Common myeloid progenitor, CD34-positive (primary cell): ENCODE data around the gene SELENOI.
"Not testable (repeated sequence)": the region's sequence is repeated elsewhere in the genome, so short reads cannot be mapped to it uniquely, and the experiment has no call there.

ENCODE experiments used
- CTCF ChIA-PET: fragments of 350-600 bp; sonication (Branson Sonifier 250); formaldehyde crosslinking; loops from one replicate; lab custom pipeline; 2021; ENCODE audit warnings: antibody characterized with exemption; lab: Charles Lee
- POLR2A ChIA-PET: fragments of 350-600 bp; sonication (Branson Sonifier 250); formaldehyde crosslinking; loops from one replicate; lab custom pipeline; 2021; ENCODE audit warnings: antibody characterized with exemption; lab: Charles Lee
- DNase-seq, 3 donors: peaks; one replicate each; pipeline versions ENCODE4 v3.0.0 to v3.0.0-alpha.2; 2013
- H3K27ac ChIP-seq, 2 experiments: 1 replicate in 1 of 2; 2 replicates in 1 of 2; pipeline ENCODE4 v1.7.0; 2013; ENCODE audit warnings: inconsistent platforms in 2 of 2, low read length in 2 of 2, mild to moderate bottlenecking in 2 of 2, low read depth in 1 of 2, moderate library complexity in 1 of 2; ENCODE audit not compliant: severe bottlenecking in 2 of 2, insufficient read depth in 1 of 2, poor library complexity in 1 of 2
- H3K27me3 ChIP-seq, 5 experiments: replicated peaks in 2 of 5; 1 replicate in 3 of 5; 2 replicates in 2 of 5; pipeline versions ENCODE4 v1.6.1 to v1.7.0; 2013; ENCODE audit warnings: low read length in 4 of 5, mild to moderate bottlenecking in 2 of 5, moderate library complexity in 2 of 5, inconsistent platforms in 1 of 5; ENCODE audit not compliant: insufficient read depth in 5 of 5, control insufficient read depth in 4 of 5
- H3K36me3 ChIP-seq, 4 experiments: 1 replicate in 2 of 4; 2 replicates in 2 of 4; pipeline versions ENCODE4 v1.6.1 to v1.7.0; 2013; ENCODE audit warnings: low read length in 3 of 4, control low read depth in 1 of 4, mild to moderate bottlenecking in 1 of 4; ENCODE audit not compliant: control insufficient read depth in 4 of 4, insufficient read depth in 4 of 4
- H3K4me1 ChIP-seq, 4 experiments: 1 replicate in 3 of 4; 2 replicates in 1 of 4; pipeline versions ENCODE4 v1.6.1 to v1.7.1; 2013; ENCODE audit warnings: low read length in 3 of 4, mild to moderate bottlenecking in 3 of 4, control low read depth in 1 of 4, inconsistent platforms in 1 of 4, moderate library complexity in 1 of 4; ENCODE audit not compliant: control insufficient read depth in 4 of 4, insufficient read depth in 4 of 4; ENCODE audit errors: control extremely low read depth in 1 of 4
- H3K4me3 ChIP-seq, 7 experiments: 1 replicate in 4 of 7; 2 replicates in 3 of 7; pipeline versions ENCODE4 v1.5.1 to v1.7.0; 2013; ENCODE audit warnings: mild to moderate bottlenecking in 7 of 7, low read length in 6 of 7, moderate library complexity in 6 of 7, inconsistent platforms in 2 of 7, low read depth in 2 of 7, control low read depth in 1 of 7; ENCODE audit not compliant: insufficient read depth in 4 of 7, control insufficient read depth in 1 of 7; ENCODE audit errors: extremely low read depth in 1 of 7
- H3K9me3 ChIP-seq, 5 experiments: 1 replicate in 4 of 5; 2 replicates in 1 of 5; pipeline versions ENCODE4 v1.6.1 to v1.7.1; 2013; ENCODE audit warnings: low read length in 4 of 5, mild to moderate bottlenecking in 2 of 5, inconsistent platforms in 1 of 5, low read depth in 1 of 5, moderate library complexity in 1 of 5; ENCODE audit not compliant: control insufficient read depth in 4 of 5, insufficient read depth in 2 of 5; ENCODE audit errors: control extremely low read depth in 1 of 5
- WGBS: methylation state at CpG from one replicate; pipeline ENCODE4 v1.1.5; 2013; ENCODE audit not compliant: insufficient coverage; 5-methylcytosine and 5-hydroxymethylcytosine counted together

The SELENOI gene

GRCh38 chr2:26354469-26354868, 8.5 kb downstream of the SELENOI start:
- not testable (repeated sequence) for H3K9me3 ChIP-seq, DNase-seq, H3K4me3 ChIP-seq, H3K4me1 ChIP-seq, H3K27me3 ChIP-seq
- ChIA-PET POLR2A (interaction anchor here (0.5 kb wide), 1 partner anchor 280 kb away, joined by 4 read pairs; no protein-coding TSS in a partner anchor), CTCF (interaction anchor here (0.6 to 1.5 kb wide), 2 partner anchors 10 to 168 kb away, joined by 3 read pairs; no protein-coding TSS in a partner anchor)
- H3K36me3 ChIP-seq = peaks cover 0 to 40% (median 4%) of the 10 kb centered on the region in 4 experiments
- WGBS = 94% methylated on average over 6 of the region's 16 CpGs
- peak overlapping the region in 1 of 2 experiments; percentile 63 for H3K27ac ChIP-seq

- Histone ChIP-seq H3K27ac (peak overlapping the region in 1 of 2 experiments; percentile 77), H3K27me3 (no peaks in the 10 kb centered on the region), H3K9me3 (no peaks in the 10 kb centered on the region), H3K4me1 (peaks cover 0 to 3% (median under 1%) of the 10 kb centered on the region in 4 experiments), H3K36me3 (peaks cover 0 to 40% (median 4%) of the 10 kb centered on the region in 4 experiments), H3K4me3 (no peak overlapping the region)
- CTCF ChIA-PET = interaction anchor here (0.6 to 1.5 kb wide), 3 partner anchors 8 to 169 kb away, joined by 3 to 4 read pairs (median 3); partner anchors contain the start of gene ADGRF3
- POLR2A ChIA-PET = interaction anchor here (0.6 kb wide), 1 partner anchor 177 kb away, joined by 3 read pairs; no protein-coding TSS in a partner anchor
- WGBS = 98% methylated on average over 5 of the region's 9 CpGs
- peak in 1 of 3 donors; percentile 11 for DNase-seq
Observed at GRCh38 chr2:26355038-26355995, 9.4 kb downstream of the SELENOI start.

- no peak for DNase-seq
- no peaks in the 10 kb centered on the region for H3K27me3 ChIP-seq
- peak overlapping the region in 1 of 2 experiments; percentile 77 for H3K27ac ChIP-seq
- H3K9me3 ChIP-seq = no peaks in the 10 kb centered on the region
- WGBS = 100% methylated on average over 1 of the region's 2 CpGs
- POLR2A ChIA-PET = no interaction called here
- peaks cover 0 to 38% (median 4%) of the 10 kb centered on the region in 4 experiments for H3K36me3 ChIP-seq
- peaks cover 0 to 3% (median under 1%) of the 10 kb centered on the region in 4 experiments for H3K4me1 ChIP-seq
- no peak overlapping the region for H3K4me3 ChIP-seq
- CTCF ChIA-PET = interaction anchor here (1.0 kb wide), 1 partner anchor 9 kb away, joined by 4 read pairs; the partner anchor contains the start of gene ADGRF3
Observed at GRCh38 chr2:26356111-26356510, 10.2 kb downstream of the SELENOI start.

GRCh38 chr2:26356771-26357170, 10.8 kb downstream of the SELENOI start:
- POLR2A ChIA-PET = no interaction called here
- no CpG with 5 or more reads among the region's 2 CpGs for WGBS

GRCh38 chr2:26359886-26360473, 14.0 kb downstream of the SELENOI start:
- Histone ChIP-seq H3K27me3 (no peaks in the 10 kb centered on the region), H3K27ac (peak overlapping the region in 1 of 2 experiments; percentile 37), H3K9me3 (no peaks in the 10 kb centered on the region), H3K4me3 (no peak overlapping the region), H3K36me3 (peaks cover 0 to 24% (median 2%) of the 10 kb centered on the region in 4 experiments), H3K4me1 (no peaks in the 10 kb centered on the region)
- POLR2A ChIA-PET = no interaction called here
- CTCF ChIA-PET = no interaction called here
- peak in 1 of 3 donors; percentile 13 for DNase-seq
- 85% methylated on average over 2 of the region's 4 CpGs for WGBS

More at GRCh38 chr2:26356771-26357170, 10.8 kb downstream of the SELENOI start:
- DNase-seq = no peak
- CTCF ChIA-PET = interaction anchor here (0.7 to 1.0 kb wide), 2 partner anchors 10 to 66 kb away, joined by 3 to 4 read pairs; partner anchors contain the start of gene ADGRF3
- Histone ChIP-seq H3K4me3 (no peak overlapping the region), H3K9me3 (no peaks in the 10 kb centered on the region), H3K36me3 (peaks cover 0 to 34% (median 4%) of the 10 kb centered on the region in 4 experiments), H3K27me3 (no peaks in the 10 kb centered on the region), H3K27ac (no peak overlapping the region), H3K4me1 (peaks cover 0 to 3% (median under 1%) of the 10 kb centered on the region in 4 experiments)

GRCh38 chr2:26363323-26363722, 17.4 kb downstream of the SELENOI start:
- DNase-seq = peak in 1 of 3 donors; percentile 12
- CTCF ChIA-PET = interaction anchor here (1.1 kb wide), 1 partner anchor 141 kb away, joined by 3 read pairs; no protein-coding TSS in a partner anchor
- no peak overlapping the region for H3K27ac ChIP-seq

More at GRCh38 chr2:26363323-26363722, 17.4 kb downstream of the SELENOI start:
- POLR2A ChIA-PET = no interaction called here
- Histone ChIP-seq H3K4me1 (no peaks in the 10 kb centered on the region), H3K27me3 (no peaks in the 10 kb centered on the region), H3K36me3 (peaks cover 2 to 34% (median 18%) of the 10 kb centered on the region in 4 experiments), H3K9me3 (no peaks in the 10 kb centered on the region), H3K4me3 (no peak overlapping the region)
- 100% methylated on average over 3 of the region's 4 CpGs for WGBS
